HepG2 (cell line): ENCODE data around the gene BCLAF1. TPM values are rescaled to one million over a fixed set of nuclear protein-coding genes. Genes with fewer than 3 reads are reported as not detected.

Experiments used
- ATAC-seq: fragments of 200-7000 bp; cut with Tn5 transposase; 3 replicates; pipeline ENCODE4 v1.9.1; 2020; ENCODE audit warnings: mild to moderate bottlenecking, moderate library complexity
- BruUV-seq: library from RNA; stranded (reverse); fragments of 400-500 nt; replicated peaks from 2 replicates; lab custom pipeline; 2021; lab: Mats Ljungman, UMichigan
- CTCF ChIA-PET: fragments of 300-600 bp; formaldehyde crosslinking; extraction: SDS; loops from one replicate; lab custom pipeline; 2021; ENCODE audit warnings: low total read pairs, inconsistent platforms, low intra/inter-chr PET ratio; lab: Yijun Ruan, JAX
- POLR2A ChIA-PET: fragments of 350-600 bp; sonication (Branson Sonifier 250); formaldehyde crosslinking; loops from one replicate; lab custom pipeline; 2020; ENCODE audit warnings: antibody characterized with exemption, inconsistent platforms; lab: Yijun Ruan, JAX
- DNase-seq: peaks from one replicate; pipeline ENCODE4 v3.0.0-alpha.2; 2015; ENCODE audit warnings: low spot score
- FAIRE-seq: peaks from 3 replicates; lab custom pipeline; 2011; peaks lifted over from hg19 to GRCh38; lab: Jason Lieb, UNC
- H2AFZ ChIP-seq: one replicate; pipeline ENCODE4 v1.6.1; 2011; ENCODE audit warnings: low read length, inconsistent platforms
- H3K27ac ChIP-seq: fragments of 300-600 bp; 3 replicates; pipeline ENCODE4 v1.8.0; 2011; ENCODE audit warnings: mixed run types, mild to moderate bottlenecking, mixed read lengths, low read length, inconsistent platforms; ENCODE audit not compliant: insufficient read depth; ENCODE audit errors: extremely low read length
- H3K27me3 ChIP-seq, 2 experiments: fragments of 200-600 bp in 1 of 2; 2 replicates in 1 of 2; 3 replicates in 1 of 2; pipeline versions ENCODE4 v1.6.0 to v1.8.0; 2011; ENCODE audit warnings: low read length in 2 of 2, mild to moderate bottlenecking in 2 of 2, moderate library complexity in 2 of 2, inconsistent platforms in 1 of 2; ENCODE audit not compliant: insufficient read depth in 2 of 2, control insufficient read depth in 1 of 2
- H3K36me3 ChIP-seq, 2 experiments: fragments of 200-600 bp in 1 of 2; replicated peaks in 1 of 2; 2 replicates in 1 of 2; 3 replicates in 1 of 2; pipeline versions ENCODE4 v1.5.1 to v1.8.0; 2011; ENCODE audit warnings: low read length in 2 of 2, inconsistent platforms in 1 of 2; ENCODE audit not compliant: insufficient read depth in 2 of 2, control insufficient read depth in 1 of 2
- H3K4me1 ChIP-seq: 2 replicates; pipeline ENCODE4 v1.5.1; 2012; ENCODE audit warnings: low read length, inconsistent platforms; ENCODE audit not compliant: insufficient read depth
- H3K4me2 ChIP-seq: 2 replicates; pipeline ENCODE4 v1.6.0; 2011; ENCODE audit warnings: low read depth, low read length, inconsistent platforms
- H3K4me3 ChIP-seq, 3 experiments: fragments of 200-600 bp in 1 of 3; sonication (generic), shearing (Covaris generic) in 1 of 3; replicated peaks in 1 of 3; 2 replicates each; pipeline ENCODE4 v1.5.1; 2011 to 2016; ENCODE audit warnings: low read length in 3 of 3, inconsistent platforms in 2 of 3, low read depth in 2 of 3, mild to moderate bottlenecking in 2 of 3, control low read depth in 1 of 3, mixed read lengths in 1 of 3; ENCODE audit not compliant: insufficient read depth in 1 of 3
- H3K79me2 ChIP-seq: one replicate; pipeline ENCODE4 v1.6.1; 2011; ENCODE audit warnings: low read length, inconsistent platforms; ENCODE audit not compliant: insufficient read depth
- H3K9ac ChIP-seq: 2 replicates; pipeline ENCODE4 v1.6.0; 2011; ENCODE audit warnings: mild to moderate bottlenecking, low read depth, low read length, inconsistent platforms; ENCODE audit not compliant: insufficient read depth
- H3K9me3 ChIP-seq: 2 replicates; pipeline ENCODE4 v1.5.1; 2012; ENCODE audit warnings: mild to moderate bottlenecking, low read length
- H4K20me1 ChIP-seq: 2 replicates; pipeline ENCODE4 v1.6.0; 2011; ENCODE audit warnings: inconsistent platforms, mild to moderate bottlenecking, low read length, moderate library complexity; ENCODE audit not compliant: insufficient read depth
- CCDC6 ChIP-seq: sonication (generic); formaldehyde crosslinking; IDR thresholded peaks from 2 replicates; pipeline ENCODE4 v1.8.1; 2022; ENCODE audit warnings: mild to moderate bottlenecking, missing genetic modification reagents, moderate library complexity
- CHD4 ChIP-seq: fragments of 200-600 bp; sonication (generic); IDR thresholded peaks from 2 replicates; pipeline ENCODE4 v1.7.0; 2017; ENCODE audit warnings: mild to moderate bottlenecking, low read length, borderline replicate concordance
- CREB1 ChIP-seq, 2 experiments: fragments of 450-650 bp in 1 of 2; IDR thresholded peaks; 2 replicates each; pipeline ENCODE4 v1.6.1; 2016 to 2017; ENCODE audit warnings: control low read depth in 1 of 2, mild to moderate bottlenecking in 1 of 2, missing compliant biosample characterization in 1 of 2, missing genetic modification characterization in 1 of 2
- MAF1 ChIP-seq: sonication (generic); formaldehyde crosslinking; IDR thresholded peaks from 2 replicates; pipeline ENCODE4 v1.5.0; 2020; ENCODE audit warnings: missing genetic modification reagents, borderline replicate concordance
- MAFF ChIP-seq: IDR thresholded peaks from 2 replicates; pipeline ENCODE4 v1.6.1; 2011; ENCODE audit warnings: low read depth, low read length, improper control_type of control experiment
- MXI1 ChIP-seq: IDR thresholded peaks from 3 replicates; pipeline ENCODE4 v1.6.1; 2012; ENCODE audit warnings: low read depth, low read length, inconsistent platforms, borderline replicate concordance
- RBFOX2 ChIP-seq: fragments of 200-400 bp; formaldehyde crosslinking; IDR thresholded peaks from 2 replicates; pipeline ENCODE4 v1.6.1; 2017; ENCODE audit warnings: low read depth, mild to moderate bottlenecking, low read length
- RFX1 ChIP-seq: fragments of 450-650 bp; IDR thresholded peaks from 2 replicates; pipeline ENCODE4 v1.6.1; 2017
- WIZ ChIP-seq: sonication (generic); formaldehyde crosslinking; IDR thresholded peaks from 2 replicates; pipeline ENCODE4 v1.5.1; 2020; ENCODE audit warnings: mild to moderate bottlenecking, missing genetic modification reagents
- YEATS4 ChIP-seq: sonication (generic); formaldehyde crosslinking; IDR thresholded peaks from 2 replicates; pipeline ENCODE4 v1.4.0; 2020; ENCODE audit warnings: missing genetic modification reagents, borderline replicate concordance
- ZKSCAN5 ChIP-seq: sonication (generic); formaldehyde crosslinking; IDR thresholded peaks from 2 replicates; pipeline ENCODE4 v1.5.1; 2020; ENCODE audit warnings: mild to moderate bottlenecking, missing genetic modification reagents
- ZNF180 ChIP-seq: sonication (generic); formaldehyde crosslinking; IDR thresholded peaks from 2 replicates; pipeline ENCODE4 v1.4.0; 2020; ENCODE audit warnings: low read depth, missing genetic modification reagents, borderline replicate concordance
- ZNF326 ChIP-seq: sonication (generic); formaldehyde crosslinking; IDR thresholded peaks from 2 replicates; pipeline ENCODE4 v1.4.0; 2020; ENCODE audit warnings: missing genetic modification reagents, borderline replicate concordance
- ZNF354B ChIP-seq: sonication (generic); formaldehyde crosslinking; IDR thresholded peaks from 2 replicates; pipeline ENCODE4 v1.8.0; 2022; ENCODE audit warnings: mild to moderate bottlenecking, missing genetic modification reagents
- ZNF678 ChIP-seq: sonication (generic); formaldehyde crosslinking; IDR thresholded peaks from 2 replicates; pipeline ENCODE4 v1.4.0; 2020; ENCODE audit warnings: mild to moderate bottlenecking, missing genetic modification reagents
- ZNF761 ChIP-seq: sonication (generic); formaldehyde crosslinking; conservative IDR thresholded peaks from 2 replicates; pipeline ENCODE4 v1.4.0; 2020; ENCODE audit warnings: mild to moderate bottlenecking, missing genetic modification reagents
- WGBS: methylation state at CpG from one replicate; pipeline ENCODE4 v1.1.6; 2017; ENCODE audit warnings: low lambda C conversion rate; 5-methylcytosine and 5-hydroxymethylcytosine counted together
- in situ Hi-C: cut with HindIII; loops from 2 replicates; pipeline ENCODE4 v1.10.0; 2017; ENCODE audit warnings: low pct_unique_long_range_greater_than_20kb; ENCODE audit not compliant: extremely low pct_ligation_motif_present
- intact Hi-C: fragments of 100-400 bp; cut with micrococcal nuclease; formaldehyde crosslinking; loops from one replicate; pipeline ENCODE4 v1.10.0; 2022; ENCODE audit not compliant: unreplicated experiment
- polyA plus RNA-seq, 8 experiments: library from polyadenylated mRNA; depleted of rRNA in 3 of 8; stranded (reverse) in 7 of 8; unstranded in 1 of 8; fragments of >200 nt; fragmentation: Illumina TruSeq in 4 of 8; extraction: Trizol in 4 of 8; gene quantifications; 2 replicates each; pipeline versions ENCODE4 v1.2.1 to v1.2.3, GENCODE V29; 2011 to 2016; ENCODE audit warnings: low read depth in 4 of 8, missing spikeins in 1 of 8, mixed read lengths in 1 of 8; ENCODE audit not compliant: insufficient read depth in 1 of 8
- total RNA-seq, 5 experiments: library from RNA; depleted of rRNA; stranded (reverse); fragments of >200 nt; fragmentation: Illumina TruSeq; extraction: Trizol; gene quantifications; 2 replicates each; pipeline ENCODE4 v1.2.3, GENCODE V29; 2016; ENCODE audit warnings: low read depth in 1 of 5
- TF ChIP-seq, protein P1 (sequence below): sonication (generic); formaldehyde crosslinking; IDR thresholded peaks from 2 replicates; pipeline ENCODE4 v1.8.1; 2023; ENCODE audit warnings: mild to moderate bottlenecking, inconsistent platforms, moderate library complexity, missing genetic modification reagents, borderline replicate concordance
- TF ChIP-seq, protein P2 (sequence below): sonication (generic); formaldehyde crosslinking; IDR thresholded peaks from 2 replicates; pipeline ENCODE4 v1.5.1; 2020; ENCODE audit warnings: missing genetic modification reagents, mild to moderate bottlenecking, borderline replicate concordance

Gene BCLAF1
- total and polyA plus RNA-seq, 2 of the 13 experiments (the other 11 are each of a cell fraction or from before 2014, with no cell fraction given) = 55.3 to 292 TPM

- TF ChIP-seq CCDC6 (CRISPR knock-in tag) = peak; percentile 16; the same call in 1 of the 2 replicates
- no peak for TF ChIP-seq CHD4
- no peak for TF ChIP-seq ZNF761
- TF ChIP-seq, protein P1, sequence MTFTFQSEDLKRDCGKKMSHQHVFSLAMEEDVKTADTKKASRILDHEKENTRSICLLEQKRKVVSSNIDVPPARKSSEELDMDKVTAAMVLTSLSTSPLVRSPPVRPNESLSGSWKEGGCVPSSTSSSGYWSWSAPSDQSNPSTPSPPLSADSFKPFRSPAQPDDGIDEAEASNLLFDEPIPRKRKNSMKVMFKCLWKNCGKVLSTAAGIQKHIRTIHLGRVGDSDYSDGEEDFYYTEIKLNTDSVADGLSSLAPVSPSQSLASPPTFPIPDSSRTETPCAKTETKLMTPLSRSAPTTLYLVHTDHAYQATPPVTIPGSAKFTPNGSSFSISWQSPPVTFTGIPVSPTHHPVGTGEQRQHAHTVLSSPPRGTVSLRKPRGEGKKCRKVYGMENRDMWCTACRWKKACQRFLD = no peak
- TF ChIP-seq MXI1 = no peak
- TF ChIP-seq ZNF180 (CRISPR knock-in tag) = 0 out of 2 replicates have a peak, but pooled peaks have one; percentile 89
- TF ChIP-seq RBFOX2 = peak; percentile 98
Observed at GRCh38 chr6:136289327-136289578, 393 bp downstream of the BCLAF1 start (continued).

DNA sequence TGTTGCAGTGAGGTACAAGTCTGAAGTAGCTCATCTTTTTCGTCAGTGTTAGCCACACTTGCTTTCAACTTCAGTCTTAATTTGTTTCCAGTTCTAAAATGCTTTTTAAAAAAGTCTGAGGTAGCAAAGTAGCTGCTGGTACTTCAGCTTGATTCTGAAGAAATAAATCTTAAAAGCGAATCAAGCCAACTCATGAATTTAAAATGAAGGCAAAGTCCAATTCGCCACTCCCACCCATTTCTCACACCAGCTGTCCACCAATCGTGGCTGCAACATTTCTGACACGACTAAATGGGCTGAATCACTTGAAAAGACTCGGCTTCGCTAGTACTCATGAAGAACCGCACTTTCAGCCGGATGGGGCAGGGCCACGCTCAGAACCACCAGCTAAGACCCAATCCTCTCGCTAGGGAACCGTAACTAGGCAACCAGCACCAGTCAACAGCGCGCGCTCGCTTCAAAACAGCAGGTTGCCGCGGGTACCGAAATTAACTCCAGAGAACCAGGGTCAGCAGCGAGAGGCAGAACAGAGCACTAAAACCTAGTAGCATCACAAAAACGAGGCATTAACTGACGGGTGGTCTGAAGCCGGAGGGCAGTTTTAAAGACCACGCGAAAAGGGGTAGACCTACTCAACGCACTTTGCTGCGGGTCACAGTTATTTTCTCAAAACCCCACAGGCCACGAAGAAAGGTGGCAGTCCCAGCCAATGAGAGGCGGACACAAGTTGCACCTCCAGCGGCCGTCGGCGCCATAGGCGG is 900 bp downstream of the BCLAF1 start:
- Histone ChIP-seq H3K79me2 (peaks cover 57% of the 10 kb centered on the region), H2AFZ (no peak overlapping the region), H3K9me3 (no peaks in the 10 kb centered on the region), H3K4me3 (peak overlapping the region; percentile 82 to 95 (median 93)), H3K9ac (peak overlapping the region; percentile 100), H3K36me3 (peaks cover 0 to 4% of the 10 kb centered on the region in 2 experiments; a peak in 2 of 5 replicates), H3K27ac (peak overlapping the region; percentile 99), H3K4me2 (peak overlapping the region; percentile 90), H3K27me3 (no peaks in the 10 kb centered on the region; a peak in 1 of 5 replicates), H3K4me1 (peaks cover 50% of the 10 kb centered on the region), H4K20me1 (peaks cover 54% of the 10 kb centered on the region)
- ChIA-PET CTCF (no interaction called here), POLR2A (interaction anchor here (0.6 to 4.7 kb wide), 28 partner anchors 7 to 1285 kb away, joined by 3 to 85 read pairs (median 8); partner anchors contain the start of genes AHI1, HBS1L and MTFR2)
- BruUV-seq = no TSS peak
- FAIRE-seq (no peak), DNase-seq (peak; percentile 89), ATAC-seq (peak; percentile 78)
- in situ Hi-C loops (loop anchor here (5.0 kb wide), 1 partner anchor 36 kb away; the partner anchor contains the start of gene MTFR2), intact Hi-C loops (loop anchor here (1.0 to 2.0 kb wide), 2 partner anchors 8 to 792 kb away; partner anchors contain the start of gene AHI1)
- WGBS = 1% methylated on average over 30 of the region's 34 CpGs
- no peak for TF ChIP-seq ZNF678 (CRISPR knock-in tag)
- no peak for TF ChIP-seq ZNF326 (CRISPR knock-in tag)
- peak; percentile 88 for TF ChIP-seq RFX1
- 0 out of 2 replicates have a peak, but pooled peaks have one; percentile 9 for TF ChIP-seq CREB1 (IDR thresholded peaks at IDR 0.05)
- TF ChIP-seq CREB1 (CRISPR knock-in tag; IDR thresholded peaks at IDR 0.05) = no peak
- TF ChIP-seq MAF1 (CRISPR knock-in tag) = 0 out of 2 replicates have a peak, but pooled peaks have one; percentile 48
- no peak for TF ChIP-seq ZKSCAN5
- TF ChIP-seq WIZ (CRISPR knock-in tag) = 0 out of 2 replicates have a peak, but pooled peaks have one; percentile 23
- TF ChIP-seq ZNF354B (CRISPR knock-in tag) = peak; percentile 84; the same call in 1 of the 2 replicates
- no peak for TF ChIP-seq YEATS4 (CRISPR knock-in tag)
- TF ChIP-seq, protein P2, sequence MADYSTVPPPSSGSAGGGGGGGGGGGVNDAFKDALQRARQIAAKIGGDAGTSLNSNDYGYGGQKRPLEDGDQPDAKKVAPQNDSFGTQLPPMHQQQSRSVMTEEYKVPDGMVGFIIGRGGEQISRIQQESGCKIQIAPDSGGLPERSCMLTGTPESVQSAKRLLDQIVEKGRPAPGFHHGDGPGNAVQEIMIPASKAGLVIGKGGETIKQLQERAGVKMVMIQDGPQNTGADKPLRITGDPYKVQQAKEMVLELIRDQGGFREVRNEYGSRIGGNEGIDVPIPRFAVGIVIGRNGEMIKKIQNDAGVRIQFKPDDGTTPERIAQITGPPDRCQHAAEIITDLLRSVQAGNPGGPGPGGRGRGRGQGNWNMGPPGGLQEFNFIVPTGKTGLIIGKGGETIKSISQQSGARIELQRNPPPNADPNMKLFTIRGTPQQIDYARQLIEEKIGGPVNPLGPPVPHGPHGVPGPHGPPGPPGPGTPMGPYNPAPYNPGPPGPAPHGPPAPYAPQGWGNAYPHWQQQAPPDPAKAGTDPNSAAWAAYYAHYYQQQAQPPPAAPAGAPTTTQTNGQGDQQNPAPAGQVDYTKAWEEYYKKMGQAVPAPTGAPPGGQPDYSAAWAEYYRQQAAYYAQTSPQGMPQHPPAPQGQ = peak; percentile 56; the same call in 1 of the 2 replicates
- peak; percentile 56; the same call in 1 of the 2 replicates for TF ChIP-seq MAFF
